Measurements from ENCODE around the gene ADGRF3.
A peak's percentile ranks its signal among the peaks of the same experiment; 100 is the strongest.
"Not testable (repeated sequence)": the region's sequence is repeated elsewhere in the genome, so short reads cannot be mapped to it uniquely, and the experiment has no call there.

Gene ADGRF3

DNA sequence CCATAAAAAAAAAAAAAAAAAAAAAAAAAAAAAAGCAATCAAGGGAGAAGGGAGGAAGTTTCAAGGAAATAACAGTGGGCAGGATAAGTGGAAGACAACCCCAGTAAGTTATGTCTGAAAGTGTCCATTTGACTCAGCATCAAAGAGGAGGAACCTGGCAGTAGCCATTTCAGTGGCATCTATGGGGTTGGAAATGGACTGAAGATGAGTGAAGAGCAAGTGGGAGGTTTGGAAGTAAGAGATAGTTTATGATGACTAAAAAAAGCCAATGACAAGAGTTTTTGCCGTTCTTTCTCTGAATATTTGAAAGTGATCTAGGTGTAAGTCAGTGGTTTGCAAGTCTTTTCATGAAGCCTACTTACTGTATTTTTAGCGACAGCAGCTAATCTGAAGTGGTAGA, 9.9 kb downstream of the ADGRF3 start:
- no peak for DNase-seq (ENCODE audit: extremely low read depth, low read depth)
- TF ChIP-seq CTCF (IDR thresholded peaks at IDR 0.05; ENCODE audit: low read depth, low read length) = no peak

- no peak for DNase-seq (ENCODE audit: extremely low read depth, low read depth)
- no peak for TF ChIP-seq CTCF (IDR thresholded peaks at IDR 0.05; ENCODE audit: low read depth, low read length)
Measured at GRCh38 chr2:26335231-26335630, 11.4 kb downstream of the ADGRF3 start.

GRCh38 chr2:26333293-26333692, 13.3 kb downstream of the ADGRF3 start:
- DNase-seq (ENCODE audit: extremely low read depth, low read depth) = no peak

DNA sequence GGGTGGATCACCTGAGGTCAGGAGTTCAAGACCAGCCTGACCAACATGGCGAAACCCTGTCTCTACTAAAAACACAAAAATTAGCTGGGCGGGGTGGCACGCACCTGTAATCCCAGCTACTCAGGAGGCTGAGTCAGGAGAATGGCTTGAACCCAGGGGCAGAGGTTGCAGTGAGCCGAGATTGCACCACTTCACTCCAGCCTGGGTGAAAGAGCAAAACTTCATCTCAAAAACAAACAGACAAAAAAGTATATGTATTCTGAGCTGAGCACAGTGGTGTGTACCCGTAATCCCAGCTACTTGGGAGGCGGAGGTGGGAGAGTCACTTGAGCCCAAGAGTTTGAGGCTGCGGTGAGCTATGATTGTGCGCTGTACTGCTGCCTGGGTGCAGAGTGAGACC, 15.3 kb downstream of the ADGRF3 start:
- DNase-seq (ENCODE audit: extremely low read depth, low read depth) = not testable (repeated sequence)

More at GRCh38 chr2:26333293-26333692, 13.3 kb downstream of the ADGRF3 start:
- no peak for TF ChIP-seq CTCF (IDR thresholded peaks at IDR 0.05; ENCODE audit: low read depth, low read length)

DNA sequence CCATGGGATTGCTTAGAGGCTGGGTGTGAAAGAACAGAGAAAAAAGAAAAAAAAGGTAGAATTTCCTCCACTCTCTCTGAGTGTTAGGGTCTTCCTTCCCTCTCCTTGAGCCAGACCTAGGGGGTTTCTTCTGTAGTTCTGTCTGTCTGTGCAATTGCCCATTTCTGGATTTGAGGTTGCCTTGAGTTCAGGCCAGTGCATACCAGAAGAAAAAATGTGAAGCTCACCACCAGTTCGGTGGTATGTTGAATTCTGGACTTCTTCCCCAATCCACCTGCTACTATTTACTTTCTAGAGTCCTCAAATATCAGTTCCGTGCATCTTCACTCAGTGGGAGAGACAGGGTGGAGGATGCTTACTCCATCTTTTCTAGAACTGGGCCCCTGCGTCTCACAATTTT, 16.0 kb downstream of the ADGRF3 start:
- TF ChIP-seq CTCF (IDR thresholded peaks at IDR 0.05; ENCODE audit: low read depth, low read length) = no peak
- DNase-seq (ENCODE audit: extremely low read depth, low read depth) = no peak

- DNase-seq (ENCODE audit: extremely low read depth, low read depth) = peak; percentile 65
- peak; percentile 92 for TF ChIP-seq CTCF (IDR thresholded peaks at IDR 0.05; ENCODE audit: low read depth, low read length)
Measured at GRCh38 chr2:26330114-26330549, 16.5 kb downstream of the ADGRF3 start.

GRCh38 chr2:26329083-26329482, 17.5 kb downstream of the ADGRF3 start:
- not testable (repeated sequence) for DNase-seq (ENCODE audit: extremely low read depth, low read depth)

GRCh38 chr2:26327291-26328272, 19.0 kb downstream of the ADGRF3 start:
- DNase-seq (ENCODE audit: extremely low read depth, low read depth) = no peak
- TF ChIP-seq CTCF (IDR thresholded peaks at IDR 0.05; ENCODE audit: low read depth, low read length) = no peak

All from AG09319 (cell line).